HepG2 (cell line): ENCODE measurements around the gene ELAPOR1. TPM values are rescaled to one million over a fixed set of nuclear protein-coding genes. Genes with fewer than 3 reads are reported as not detected.

Experiments
- DDIT3 ChIP-seq: sonication (generic); formaldehyde crosslinking; IDR thresholded peaks from 2 replicates; pipeline ENCODE4 v1.4.0; 2020; ENCODE audit warnings: mild to moderate bottlenecking, missing genetic modification reagents
- IRF2 ChIP-seq: IDR thresholded peaks from 2 replicates; pipeline ENCODE4 v1.6.1; 2018; ENCODE audit warnings: missing genetic modification reagents, missing compliant biosample characterization
- NFATC3 ChIP-seq: sonication (generic); formaldehyde crosslinking; IDR thresholded peaks from 2 replicates; pipeline ENCODE4 v1.5.1; 2020; ENCODE audit warnings: mild to moderate bottlenecking, missing genetic modification reagents
- RNF219 ChIP-seq: sonication (generic); formaldehyde crosslinking; IDR thresholded peaks from 2 replicates; pipeline ENCODE4 v1.5.0; 2020; ENCODE audit warnings: mild to moderate bottlenecking, missing genetic modification reagents
- SMYD3 ChIP-seq: sonication (generic); formaldehyde crosslinking; IDR thresholded peaks from 2 replicates; pipeline ENCODE4 v1.8.1; 2023; ENCODE audit warnings: mild to moderate bottlenecking, missing genetic modification reagents
- TBX2 ChIP-seq: sonication (generic); formaldehyde crosslinking; IDR thresholded peaks from 2 replicates; pipeline ENCODE4 v1.5.0; 2020; ENCODE audit warnings: missing genetic modification reagents, mild to moderate bottlenecking, borderline replicate concordance
- ZBTB3 ChIP-seq: sonication (generic); formaldehyde crosslinking; IDR thresholded peaks from 2 replicates; pipeline ENCODE4 v1.4.0; 2020; ENCODE audit warnings: low read depth, mild to moderate bottlenecking, moderate library complexity, missing genetic modification reagents, borderline replicate concordance
- ZC3H4 ChIP-seq: sonication (generic); formaldehyde crosslinking; IDR thresholded peaks from 2 replicates; pipeline ENCODE4 v1.4.0; 2020; ENCODE audit warnings: missing genetic modification reagents, borderline replicate concordance
- ZNF318 ChIP-seq: sonication (generic); formaldehyde crosslinking; IDR thresholded peaks from 2 replicates; pipeline ENCODE4 v1.4.0; 2020; ENCODE audit warnings: mild to moderate bottlenecking, missing genetic modification reagents
- polyA plus RNA-seq, 8 experiments: library from polyadenylated mRNA; depleted of rRNA in 3 of 8; stranded (reverse) in 7 of 8; unstranded in 1 of 8; fragments of >200 nt; fragmentation: Illumina TruSeq in 4 of 8; extraction: Trizol in 4 of 8; gene quantifications; 2 replicates each; pipeline versions ENCODE4 v1.2.1 to v1.2.3, GENCODE V29; 2011 to 2016; ENCODE audit warnings: low read depth in 4 of 8, missing spikeins in 1 of 8, mixed read lengths in 1 of 8; ENCODE audit not compliant: insufficient read depth in 1 of 8
- total RNA-seq, 5 experiments: library from RNA; depleted of rRNA; stranded (reverse); fragments of >200 nt; fragmentation: Illumina TruSeq; extraction: Trizol; gene quantifications; 2 replicates each; pipeline ENCODE4 v1.2.3, GENCODE V29; 2016; ENCODE audit warnings: low read depth in 1 of 5

ELAPOR1 gene
- total and polyA plus RNA-seq, 2 of the 13 experiments (the other 11 are each of a cell fraction or from before 2014, with no cell fraction given) = 0.13 to 0.20 TPM

GRCh38 chr1:109083501-109083900 is 30.4 kb upstream of the ELAPOR1 start (continued):
- no peak for TF ChIP-seq RNF219 (CRISPR knock-in tag)
- TF ChIP-seq TBX2 (CRISPR knock-in tag) = no peak
- TF ChIP-seq DDIT3 (CRISPR knock-in tag) = no peak
- TF ChIP-seq IRF2 = no peak
- TF ChIP-seq NFATC3 = no peak
- TF ChIP-seq SMYD3 (CRISPR knock-in tag) = no peak
- TF ChIP-seq ZC3H4 = no peak
- no peak for TF ChIP-seq ZNF318 (CRISPR knock-in tag)
- TF ChIP-seq ZBTB3 = no peak
